GM19455 (cell line): ENCODE measurements around the gene STK33.

Experiments used
- ATAC-seq: cut with Tn5 transposase; IDR thresholded peaks from one replicate; pipeline ENCODE4 v1.9.1; 2021; ENCODE audit not compliant: unreplicated experiment

STK33 gene

DNA sequence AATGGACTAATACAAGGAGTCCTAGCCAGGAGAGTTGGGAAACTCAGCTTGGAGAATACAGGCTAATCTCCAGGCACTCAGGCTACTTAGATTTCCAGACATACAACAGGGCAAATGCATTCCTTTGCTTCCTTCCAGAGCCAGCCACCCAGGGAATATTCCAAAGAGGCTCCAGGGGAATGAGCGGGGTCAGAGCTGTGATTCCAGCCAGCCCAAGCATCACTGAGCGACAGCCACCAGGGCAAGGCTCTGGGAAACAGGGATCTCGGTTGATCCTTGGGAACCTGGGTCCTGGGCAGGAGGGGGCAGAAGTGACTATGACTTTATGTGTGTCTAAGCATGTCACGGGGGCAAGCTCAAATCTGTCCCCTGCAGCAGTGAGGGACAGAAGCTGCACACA lies 218.1 kb downstream of the STK33 start:
- no peak for ATAC-seq

DNA sequence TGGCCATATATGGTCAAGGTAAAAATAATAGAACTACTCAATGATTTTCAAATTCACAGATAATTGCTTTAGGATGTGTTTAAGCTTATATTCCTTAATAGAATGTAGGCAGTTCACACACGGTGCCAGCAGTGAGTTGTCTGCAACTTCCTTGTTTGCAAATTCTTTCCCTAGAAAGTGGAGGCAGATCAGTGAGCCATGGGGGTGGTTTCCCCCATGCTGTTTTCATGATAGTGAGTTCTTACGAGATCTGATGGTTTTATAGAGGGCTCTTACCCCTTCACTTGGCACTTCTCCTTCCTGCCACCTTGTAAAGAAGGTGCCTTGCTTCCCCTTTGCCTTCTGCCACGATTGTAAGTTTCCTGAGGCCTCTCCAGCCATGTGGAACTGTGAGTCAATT lies 218.6 kb downstream of the STK33 start:
- no peak for ATAC-seq

GRCh38 chr11:8374716-8375115 lies 219.3 kb downstream of the STK33 start:
- ATAC-seq, result no peak

DNA sequence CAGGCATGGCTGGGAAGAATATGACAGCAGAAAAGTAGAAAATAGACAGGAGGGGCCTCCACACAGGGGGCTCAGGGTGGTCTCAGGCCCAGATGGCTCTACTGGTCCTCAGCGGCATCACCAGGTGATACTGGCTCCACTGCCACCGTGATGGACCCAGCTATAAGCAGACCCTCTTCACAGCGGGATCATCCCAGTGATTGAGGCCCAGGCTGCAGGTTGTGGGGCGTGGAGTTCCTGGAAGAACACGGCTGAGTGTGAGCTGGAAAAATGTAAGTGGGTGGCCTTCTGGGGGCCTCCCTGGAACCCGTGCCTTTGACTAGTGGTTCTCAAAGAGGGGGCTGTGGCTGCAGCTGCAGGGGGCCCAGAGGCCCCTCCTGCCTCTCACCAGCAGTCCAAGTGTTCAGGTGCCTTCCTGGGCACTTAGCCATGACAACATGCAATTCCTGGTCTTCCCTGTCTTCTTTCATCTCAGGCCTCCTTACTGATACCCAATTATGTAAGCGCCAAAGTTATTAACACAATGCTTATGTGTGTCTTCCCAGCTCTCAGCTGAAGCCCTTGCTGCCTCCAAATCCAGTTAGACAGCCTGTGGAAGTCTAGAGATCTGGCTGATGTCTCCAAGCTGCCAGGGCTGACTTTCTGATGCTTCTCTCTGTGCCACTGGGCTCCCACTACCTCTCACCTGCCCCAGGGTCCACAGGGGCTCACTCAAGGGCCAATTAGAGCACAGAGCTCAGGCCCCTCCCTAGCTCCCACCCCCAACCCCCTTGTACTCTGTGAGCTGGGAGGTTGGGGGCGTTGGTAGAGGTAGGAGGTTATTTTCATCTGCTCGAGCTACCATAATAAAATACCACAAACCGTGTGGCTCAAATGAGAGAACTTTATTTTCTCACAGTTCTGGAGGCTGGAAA lies 220.3 kb downstream of the STK33 start:
- ATAC-seq, result no peak

- ATAC-seq, result no peak
Measured at GRCh38 chr11:8372641-8373381, 221.2 kb downstream of the STK33 start.

DNA sequence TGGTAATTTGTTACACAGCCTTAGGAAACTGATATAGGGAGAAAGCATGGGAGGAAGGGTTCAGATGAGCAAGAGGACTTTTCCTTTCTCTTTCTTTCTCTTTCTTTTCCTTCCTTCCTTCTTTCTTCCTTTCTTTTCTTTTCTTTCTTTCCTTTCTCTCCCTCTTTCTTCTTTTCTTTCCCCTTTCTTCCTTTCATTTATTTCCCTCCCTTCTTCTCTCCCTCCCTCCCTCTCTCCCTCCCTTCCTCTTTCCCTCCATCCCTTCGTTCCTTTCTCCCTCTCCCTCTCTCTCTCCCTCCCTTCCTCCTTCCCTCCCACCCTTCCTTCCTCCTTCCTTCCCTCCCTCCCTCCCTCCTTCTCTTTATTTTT lies 222.5 kb downstream of the STK33 start:
- ATAC-seq, result no peak

- no peak for ATAC-seq
Measured at GRCh38 chr11:8370812-8371515, 223.1 kb downstream of the STK33 start.

GRCh38 chr11:8369592-8370205 lies 224.3 kb downstream of the STK33 start:
- ATAC-seq, result no peak

DNA sequence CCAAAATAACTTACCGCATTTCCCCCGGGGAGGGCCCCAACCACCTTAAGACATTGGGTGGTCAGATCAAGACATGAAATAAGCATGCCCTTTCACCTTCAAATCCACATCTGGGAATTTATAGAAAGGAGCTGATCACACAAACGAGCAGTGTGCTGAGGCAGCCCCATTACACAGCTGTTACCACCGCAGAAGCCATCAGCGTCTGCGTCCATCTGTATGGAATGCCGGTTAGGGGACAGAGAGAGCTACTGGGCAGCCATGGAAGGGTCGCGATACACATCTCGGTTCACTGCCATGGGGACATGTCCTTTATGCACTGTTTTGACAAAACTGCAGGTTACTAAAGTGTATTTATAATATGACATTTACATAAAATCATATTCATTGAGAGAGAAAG lies 225.3 kb downstream of the STK33 start:
- ATAC-seq, result no peak

DNA sequence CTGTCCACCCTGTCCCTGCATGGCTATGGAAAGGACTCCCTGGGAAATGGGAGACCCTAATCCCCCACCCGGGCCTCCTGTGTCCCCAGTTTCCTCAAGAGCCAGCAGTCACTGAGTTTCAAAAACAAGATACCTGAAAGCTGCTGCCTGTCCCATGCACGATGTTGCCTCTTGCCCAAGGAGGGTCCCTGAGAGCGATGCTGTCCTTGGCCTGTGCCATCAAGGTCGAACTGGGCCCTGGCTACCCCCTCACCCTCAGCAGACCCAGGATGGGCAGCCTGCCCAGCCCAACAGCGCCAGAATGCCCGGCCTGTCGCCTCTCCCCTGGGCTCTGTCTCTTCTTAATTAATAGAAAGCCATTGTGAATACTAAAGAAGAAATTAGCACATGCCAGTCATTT lies 225.8 kb downstream of the STK33 start:
- no peak for ATAC-seq

DNA sequence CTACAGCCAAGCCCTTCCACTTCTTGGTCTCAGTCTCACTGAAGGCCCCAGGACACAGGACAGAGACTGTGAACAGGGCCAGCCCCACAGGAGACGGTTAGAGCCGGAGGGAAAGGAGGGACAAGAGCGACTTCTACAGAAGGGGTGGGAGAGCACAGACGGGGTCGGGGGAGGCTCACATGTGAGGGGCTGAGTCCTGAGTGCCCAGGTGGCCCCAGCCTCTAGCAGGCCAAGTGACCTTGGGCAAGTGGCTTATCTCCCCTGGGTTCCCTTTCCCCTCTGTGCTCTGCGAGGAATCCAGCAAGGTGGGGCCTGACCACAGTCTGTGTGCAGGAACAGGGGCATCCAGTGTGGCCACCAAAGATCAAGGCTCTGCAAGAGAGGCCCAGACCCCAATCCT lies 227.7 kb downstream of the STK33 start:
- ATAC-seq, result no peak

GRCh38 chr11:8365216-8365941 lies 228.6 kb downstream of the STK33 start:
- ATAC-seq, result no peak

GRCh38 chr11:8363921-8364320 lies 230.1 kb downstream of the STK33 start:
- no peak for ATAC-seq

- ATAC-seq, result no peak
Measured at GRCh38 chr11:8362899-8363298, 231.1 kb downstream of the STK33 start.

DNA sequence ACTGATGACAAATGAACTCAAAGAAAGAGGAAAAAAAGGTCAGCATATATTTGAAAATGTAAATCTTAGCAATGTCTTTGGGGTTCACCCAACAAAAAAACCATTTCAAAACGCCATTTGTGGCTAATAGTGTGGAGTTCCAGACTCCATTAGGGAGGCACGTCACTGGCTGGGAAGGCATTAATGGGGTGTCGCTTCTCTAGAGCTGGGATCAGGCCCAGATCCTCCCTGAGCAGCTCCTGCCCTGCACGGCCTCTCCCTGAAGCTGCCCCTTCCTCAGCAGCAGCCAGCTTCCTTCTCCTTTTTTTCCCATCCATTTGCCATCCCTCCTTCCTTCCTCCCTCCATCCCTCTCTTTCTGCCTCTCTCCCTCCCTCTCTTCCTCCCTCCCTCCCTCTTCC lies 231.5 kb downstream of the STK33 start:
- ATAC-seq, result no peak

GRCh38 chr11:8361664-8362210 lies 232.3 kb downstream of the STK33 start:
- ATAC-seq, result no peak

DNA sequence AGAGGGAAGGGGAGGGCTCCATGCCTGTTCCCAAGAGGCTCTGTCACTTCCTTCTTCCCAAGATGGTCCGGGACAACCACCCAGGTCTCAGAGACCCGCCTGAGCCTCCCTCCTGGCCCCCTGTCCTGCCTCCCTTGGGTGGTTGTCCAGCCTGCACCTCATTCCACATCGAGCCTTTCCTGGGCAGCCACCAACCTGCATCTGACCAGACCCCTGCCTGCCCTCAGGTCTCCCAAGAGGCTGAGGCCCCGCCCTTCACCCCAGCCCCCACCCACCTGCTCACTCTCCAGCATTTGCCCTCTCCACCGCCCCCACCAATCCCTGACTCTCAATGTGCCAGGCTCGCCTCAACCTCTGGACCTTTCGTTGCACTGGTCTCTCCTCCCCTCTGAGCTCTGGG lies 232.8 kb downstream of the STK33 start:
- ATAC-seq, result no peak

GRCh38 chr11:8360086-8360828 lies 233.8 kb downstream of the STK33 start:
- ATAC-seq, result no peak

- ATAC-seq, result no peak
Measured at GRCh38 chr11:8359521-8359920, 234.5 kb downstream of the STK33 start.
